Measurements from ENCODE around the gene BDKRB2. TPM values are rescaled to one million over a fixed set of nuclear protein-coding genes. Genes with fewer than 3 reads are reported as not detected.

Gene BDKRB2
- total RNA-seq, 4 donors from 2014 or later = 2.1 to 6.2 (median 2.8) TPM

- TF ChIP-seq CTCF (IDR thresholded peaks at IDR 0.05; ENCODE audit: low read depth) = no peak
Measured at GRCh38 chr14:96217376-96217913, 12.8 kb downstream of the BDKRB2 start.

- no peak for TF ChIP-seq CTCF (IDR thresholded peaks at IDR 0.05; ENCODE audit: low read depth)
Measured at GRCh38 chr14:96221109-96221650, 16.5 kb downstream of the BDKRB2 start.

GRCh38 chr14:96221841-96222240 lies 17.2 kb downstream of the BDKRB2 start:
- TF ChIP-seq CTCF (IDR thresholded peaks at IDR 0.05; ENCODE audit: low read depth) = no peak

- no peak for TF ChIP-seq CTCF (IDR thresholded peaks at IDR 0.05; ENCODE audit: low read depth)
Measured at GRCh38 chr14:96224480-96225096, 19.9 kb downstream of the BDKRB2 start.

GRCh38 chr14:96225213-96225612 lies 20.6 kb downstream of the BDKRB2 start:
- no peak for TF ChIP-seq CTCF (IDR thresholded peaks at IDR 0.05; ENCODE audit: low read depth)

- no peak for TF ChIP-seq CTCF (IDR thresholded peaks at IDR 0.05; ENCODE audit: low read depth)
Measured at GRCh38 chr14:96225745-96226151, 21.1 kb downstream of the BDKRB2 start.

GRCh38 chr14:96227428-96227827 lies 22.8 kb downstream of the BDKRB2 start:
- no peak for TF ChIP-seq CTCF (IDR thresholded peaks at IDR 0.05; ENCODE audit: low read depth)
